ENCODE results near the gene XRCC2. TPM values are rescaled to one million over a fixed set of nuclear protein-coding genes. Genes with fewer than 3 reads are reported as not detected.

Gene XRCC2
- total and polyA plus RNA-seq, 2 experiments from 2014 or later, result 18.9 to 33.2 TPM

GRCh38 chr7:152602962-152603361 lies 73.0 kb downstream of the XRCC2 start:
- no peak overlapping the region for H3K4me3 Mint-ChIP-seq
- H3F3A ChIP-seq (replicated peaks; ENCODE audit: low read depth), result no peaks in the 10 kb centered on the region
- no peaks in the 10 kb centered on the region for H3K79me2 ChIP-seq (replicated peaks; ENCODE audit: insufficient read depth)
- H3K27ac ChIP-seq (ENCODE audit: low read depth), result no peak overlapping the region
- H3K9me3 Mint-ChIP-seq, result no peaks in the 10 kb centered on the region
- H3K36me3 Mint-ChIP-seq (ENCODE audit: low read depth), result no peaks in the 10 kb centered on the region
- no peak overlapping the region for H3K27ac Mint-ChIP-seq
- TF ChIP-seq, protein P1, sequence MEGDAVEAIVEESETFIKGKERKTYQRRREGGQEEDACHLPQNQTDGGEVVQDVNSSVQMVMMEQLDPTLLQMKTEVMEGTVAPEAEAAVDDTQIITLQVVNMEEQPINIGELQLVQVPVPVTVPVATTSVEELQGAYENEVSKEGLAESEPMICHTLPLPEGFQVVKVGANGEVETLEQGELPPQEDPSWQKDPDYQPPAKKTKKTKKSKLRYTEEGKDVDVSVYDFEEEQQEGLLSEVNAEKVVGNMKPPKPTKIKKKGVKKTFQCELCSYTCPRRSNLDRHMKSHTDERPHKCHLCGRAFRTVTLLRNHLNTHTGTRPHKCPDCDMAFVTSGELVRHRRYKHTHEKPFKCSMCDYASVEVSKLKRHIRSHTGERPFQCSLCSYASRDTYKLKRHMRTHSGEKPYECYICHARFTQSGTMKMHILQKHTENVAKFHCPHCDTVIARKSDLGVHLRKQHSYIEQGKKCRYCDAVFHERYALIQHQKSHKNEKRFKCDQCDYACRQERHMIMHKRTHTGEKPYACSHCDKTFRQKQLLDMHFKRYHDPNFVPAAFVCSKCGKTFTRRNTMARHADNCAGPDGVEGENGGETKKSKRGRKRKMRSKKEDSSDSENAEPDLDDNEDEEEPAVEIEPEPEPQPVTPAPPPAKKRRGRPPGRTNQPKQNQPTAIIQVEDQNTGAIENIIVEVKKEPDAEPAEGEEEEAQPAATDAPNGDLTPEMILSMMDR (conservative IDR thresholded peaks at IDR 0.05; ENCODE audit: low read depth in 2 of 2), result no peak
- TF ChIP-seq, protein P2, sequence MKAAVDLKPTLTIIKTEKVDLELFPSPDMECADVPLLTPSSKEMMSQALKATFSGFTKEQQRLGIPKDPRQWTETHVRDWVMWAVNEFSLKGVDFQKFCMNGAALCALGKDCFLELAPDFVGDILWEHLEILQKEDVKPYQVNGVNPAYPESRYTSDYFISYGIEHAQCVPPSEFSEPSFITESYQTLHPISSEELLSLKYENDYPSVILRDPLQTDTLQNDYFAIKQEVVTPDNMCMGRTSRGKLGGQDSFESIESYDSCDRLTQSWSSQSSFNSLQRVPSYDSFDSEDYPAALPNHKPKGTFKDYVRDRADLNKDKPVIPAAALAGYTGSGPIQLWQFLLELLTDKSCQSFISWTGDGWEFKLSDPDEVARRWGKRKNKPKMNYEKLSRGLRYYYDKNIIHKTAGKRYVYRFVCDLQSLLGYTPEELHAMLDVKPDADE (IDR thresholded peaks at IDR 0.05), result no peak
- TF ChIP-seq NANOG (IDR thresholded peaks at IDR 0.05; ENCODE audit: borderline replicate concordance), result no peak
- TF ChIP-seq, protein P3, sequence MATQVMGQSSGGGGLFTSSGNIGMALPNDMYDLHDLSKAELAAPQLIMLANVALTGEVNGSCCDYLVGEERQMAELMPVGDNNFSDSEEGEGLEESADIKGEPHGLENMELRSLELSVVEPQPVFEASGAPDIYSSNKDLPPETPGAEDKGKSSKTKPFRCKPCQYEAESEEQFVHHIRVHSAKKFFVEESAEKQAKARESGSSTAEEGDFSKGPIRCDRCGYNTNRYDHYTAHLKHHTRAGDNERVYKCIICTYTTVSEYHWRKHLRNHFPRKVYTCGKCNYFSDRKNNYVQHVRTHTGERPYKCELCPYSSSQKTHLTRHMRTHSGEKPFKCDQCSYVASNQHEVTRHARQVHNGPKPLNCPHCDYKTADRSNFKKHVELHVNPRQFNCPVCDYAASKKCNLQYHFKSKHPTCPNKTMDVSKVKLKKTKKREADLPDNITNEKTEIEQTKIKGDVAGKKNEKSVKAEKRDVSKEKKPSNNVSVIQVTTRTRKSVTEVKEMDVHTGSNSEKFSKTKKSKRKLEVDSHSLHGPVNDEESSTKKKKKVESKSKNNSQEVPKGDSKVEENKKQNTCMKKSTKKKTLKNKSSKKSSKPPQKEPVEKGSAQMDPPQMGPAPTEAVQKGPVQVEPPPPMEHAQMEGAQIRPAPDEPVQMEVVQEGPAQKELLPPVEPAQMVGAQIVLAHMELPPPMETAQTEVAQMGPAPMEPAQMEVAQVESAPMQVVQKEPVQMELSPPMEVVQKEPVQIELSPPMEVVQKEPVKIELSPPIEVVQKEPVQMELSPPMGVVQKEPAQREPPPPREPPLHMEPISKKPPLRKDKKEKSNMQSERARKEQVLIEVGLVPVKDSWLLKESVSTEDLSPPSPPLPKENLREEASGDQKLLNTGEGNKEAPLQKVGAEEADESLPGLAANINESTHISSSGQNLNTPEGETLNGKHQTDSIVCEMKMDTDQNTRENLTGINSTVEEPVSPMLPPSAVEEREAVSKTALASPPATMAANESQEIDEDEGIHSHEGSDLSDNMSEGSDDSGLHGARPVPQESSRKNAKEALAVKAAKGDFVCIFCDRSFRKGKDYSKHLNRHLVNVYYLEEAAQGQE (IDR thresholded peaks at IDR 0.05; ENCODE audit: unreplicated experiment), result no peak
- no peak for TF ChIP-seq STAT1 (IDR thresholded peaks at IDR 0.05; ENCODE audit: unreplicated experiment)
- no peak for TF ChIP-seq POLR2AphosphoS5 (IDR thresholded peaks at IDR 0.05; ENCODE audit: low read depth)
- H3K9me2 ChIP-seq (ENCODE audit: insufficient read depth), result no peaks in the 10 kb centered on the region
- H3K4me2 ChIP-seq, result no peak overlapping the region
- no peaks in the 10 kb centered on the region for H4K20me1 ChIP-seq (replicated peaks; ENCODE audit: insufficient read depth)
- H2AFZ ChIP-seq, result no peak overlapping the region
- ATAC-seq, result no peak
- no peaks in the 10 kb centered on the region for H3K4me1 ChIP-seq (ENCODE audit: insufficient read depth)
- no peaks in the 10 kb centered on the region for H3K27me3 ChIP-seq (ENCODE audit: insufficient read depth)
- no peak overlapping the region for H3K4me3 ChIP-seq
- H3K27me3 Mint-ChIP-seq (ENCODE audit: insufficient read depth, low read depth, poor library complexity), result peaks cover 1% of the 10 kb centered on the region
- no peak for DNase-seq (ENCODE audit: low spot score)
- no peaks in the 10 kb centered on the region for H3K36me3 ChIP-seq (ENCODE audit: insufficient read depth)
- no peaks in the 10 kb centered on the region for H3K4me1 Mint-ChIP-seq

DNA sequence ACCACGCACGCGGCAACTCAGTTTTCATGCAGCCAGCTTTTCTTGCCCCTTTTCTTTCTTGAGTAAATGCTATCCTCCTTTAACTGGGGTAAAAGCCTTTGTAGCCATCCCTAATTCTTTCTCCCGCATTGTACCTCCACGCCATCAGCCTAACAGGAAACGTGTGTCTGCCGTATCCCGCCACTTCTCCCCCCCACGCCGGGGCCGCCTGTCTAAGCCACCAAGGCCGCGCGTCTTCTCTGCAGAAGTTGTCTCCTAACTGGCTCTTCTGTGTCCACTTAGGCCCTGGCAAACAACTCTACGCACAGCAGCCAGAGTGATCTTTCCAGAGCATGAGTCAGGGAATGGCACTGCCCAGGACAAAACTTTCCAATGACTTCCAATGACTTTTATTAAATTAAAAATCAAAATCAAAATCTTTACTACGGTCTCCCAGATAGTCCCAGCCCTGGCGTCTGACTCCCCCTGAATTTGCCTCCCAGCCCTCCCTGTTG lies 74.6 kb downstream of the XRCC2 start:
- H2AFZ ChIP-seq, result no peak overlapping the region
- H3K36me3 ChIP-seq (ENCODE audit: insufficient read depth), result no peaks in the 10 kb centered on the region
- H3F3A ChIP-seq (replicated peaks; ENCODE audit: low read depth), result no peaks in the 10 kb centered on the region
- ATAC-seq (no peak), DNase-seq (ENCODE audit: low spot score) (no peak)
- Mint-ChIP-seq H3K4me3 (no peak overlapping the region), H3K36me3 (ENCODE audit: low read depth) (no peaks in the 10 kb centered on the region), H3K27ac (no peak overlapping the region), H3K4me1 (no peaks in the 10 kb centered on the region), H3K27me3 (ENCODE audit: insufficient read depth, low read depth, poor library complexity) (peaks cover 1% of the 10 kb centered on the region), H3K9me3 (no peaks in the 10 kb centered on the region)
- H3K79me2 ChIP-seq (replicated peaks; ENCODE audit: insufficient read depth), result no peaks in the 10 kb centered on the region
- no peaks in the 10 kb centered on the region for H4K20me1 ChIP-seq (replicated peaks; ENCODE audit: insufficient read depth)
- H3K27me3 ChIP-seq (ENCODE audit: insufficient read depth), result no peaks in the 10 kb centered on the region
- H3K27ac ChIP-seq (ENCODE audit: low read depth), result no peak overlapping the region
- no peak overlapping the region for H3K4me2 ChIP-seq
- no peak overlapping the region for H3K4me3 ChIP-seq
- H3K4me1 ChIP-seq (ENCODE audit: insufficient read depth), result no peaks in the 10 kb centered on the region
- no peaks in the 10 kb centered on the region for H3K9me2 ChIP-seq (ENCODE audit: insufficient read depth)
- TF ChIP-seq, protein P1 (conservative IDR thresholded peaks at IDR 0.05; ENCODE audit: low read depth in 2 of 2), result no peak
- TF ChIP-seq ZNF331 (CRISPR knock-in tag; IDR thresholded peaks at IDR 0.05; ENCODE audit: low read depth) (no peak), EZH2 (IDR thresholded peaks at IDR 0.05; ENCODE audit: low read depth, unreplicated experiment) (no peak), JUNB (IDR thresholded peaks at IDR 0.05; ENCODE audit: unreplicated experiment) (no peak), STAT1 (IDR thresholded peaks at IDR 0.05; ENCODE audit: unreplicated experiment) (no peak), CREB1 (CRISPR knock-in tag; IDR thresholded peaks at IDR 0.05; ENCODE audit: low read depth) (no peak)

All from GM23338 (cell line).